Keratinocyte (primary cell): Measurements from ENCODE around the gene PEX1. TPM values are rescaled to one million over a fixed set of nuclear protein-coding genes. Genes with fewer than 3 reads are reported as not detected.

ENCODE experiments used
- DNase-seq: peaks from one replicate; pipeline ENCODE4 v3.0.0-alpha.2; 2011; ENCODE audit warnings: low read depth, missing footprints, low spot score
- FAIRE-seq: peaks from 2 replicates; lab custom pipeline; 2011; peaks lifted over from hg19 to GRCh38; lab: Jason Lieb, UNC
- H2AFZ ChIP-seq: 2 replicates; pipeline ENCODE4 v1.6.0; 2012; ENCODE audit warnings: low read length, control low read depth, inconsistent platforms; ENCODE audit not compliant: control insufficient read depth
- H3K27ac ChIP-seq: 2 replicates; pipeline ENCODE4 v1.5.1; 2011; ENCODE audit warnings: low read length; ENCODE audit not compliant: control insufficient read depth, insufficient read depth
- H3K27me3 ChIP-seq: 3 replicates; pipeline ENCODE4 v1.6.0; 2011; ENCODE audit warnings: low read length; ENCODE audit not compliant: control insufficient read depth, insufficient read depth; ENCODE audit errors: extremely low read depth
- H3K36me3 ChIP-seq, 2 experiments: 2 replicates in 1 of 2; 3 replicates in 1 of 2; pipeline ENCODE4 v1.5.1; 2011; ENCODE audit warnings: low read length in 2 of 2, mild to moderate bottlenecking in 1 of 2; ENCODE audit not compliant: control insufficient read depth in 2 of 2, insufficient read depth in 2 of 2; ENCODE audit errors: extremely low read depth in 1 of 2
- H3K4me1 ChIP-seq: 3 replicates; pipeline ENCODE4 v1.5.1; 2011; ENCODE audit warnings: low read length; ENCODE audit not compliant: control insufficient read depth, insufficient read depth; ENCODE audit errors: extremely low read depth
- H3K4me2 ChIP-seq: 3 replicates; pipeline ENCODE4 v1.6.0; 2011; ENCODE audit warnings: low read depth, low read length; ENCODE audit not compliant: control insufficient read depth, insufficient read depth; ENCODE audit errors: extremely low read depth
- H3K4me3 ChIP-seq, 3 experiments: fragments of 200-600 bp in 1 of 3; sonication (generic) in 1 of 3; 2 replicates in 2 of 3; 3 replicates in 1 of 3; pipeline ENCODE4 v1.5.1; 2011 to 2016; ENCODE audit warnings: low read length in 3 of 3, mild to moderate bottlenecking in 3 of 3, control low read depth in 2 of 3, inconsistent platforms in 1 of 3, low read depth in 1 of 3, mixed read lengths in 1 of 3, mixed run types in 1 of 3, moderate library complexity in 1 of 3; ENCODE audit not compliant: control insufficient read depth in 2 of 3, insufficient read depth in 2 of 3; ENCODE audit errors: extremely low read depth in 1 of 3
- H3K79me2 ChIP-seq: 2 replicates; pipeline ENCODE4 v1.6.0; 2012; ENCODE audit warnings: low read length; ENCODE audit not compliant: control insufficient read depth, insufficient read depth
- H3K9ac ChIP-seq: 3 replicates; pipeline ENCODE4 v1.6.0; 2011; ENCODE audit warnings: low read length; ENCODE audit not compliant: control insufficient read depth, insufficient read depth; ENCODE audit errors: extremely low read depth
- H3K9me1 ChIP-seq: 3 replicates; pipeline ENCODE4 v1.6.0; 2011; ENCODE audit warnings: low read length; ENCODE audit not compliant: control insufficient read depth, insufficient read depth; ENCODE audit errors: extremely low read depth
- H3K9me3 ChIP-seq: 2 replicates; pipeline ENCODE4 v1.5.1; 2012; ENCODE audit warnings: low read depth, low read length; ENCODE audit not compliant: control insufficient read depth
- H4K20me1 ChIP-seq: 3 replicates; pipeline ENCODE4 v1.6.0; 2011; ENCODE audit warnings: low read length; ENCODE audit not compliant: control insufficient read depth, insufficient read depth; ENCODE audit errors: extremely low read depth
- EZH2 ChIP-seq: IDR thresholded peaks from one replicate; pipeline ENCODE4 v1.6.1; 2012; ENCODE audit warnings: inconsistent platforms, mild to moderate bottlenecking, low read length, moderate library complexity
- dilution Hi-C: fragments of 300-500 bp; cut with MboI; formaldehyde crosslinking; loops from one replicate; pipeline ENCODE4 v1.7.0; 2020; ENCODE audit warnings: low sequenced_read_pairs; ENCODE audit not compliant: extremely low pct_ligation_motif_present
- polyA plus RNA-seq, 5 experiments: library from polyadenylated mRNA; depleted of rRNA in 3 of 5; stranded (reverse) in 3 of 5; stranded (forward) in 1 of 5; unstranded in 1 of 5; fragments of >200 nt; gene quantifications; 1 replicate in 1 of 5; 2 replicates in 3 of 5; 3 replicates in 1 of 5; pipeline versions ENCODE4 v1.2.1 to v1.2.3, GENCODE V29; 2011 to 2012; ENCODE audit warnings: missing spikeins in 2 of 5, low read depth in 1 of 5, low replicate concordance in 1 of 5
- TF ChIP-seq, protein P1 (sequence below), 3 experiments: IDR thresholded peaks in 1 of 3; conservative IDR thresholded peaks in 1 of 3; optimal IDR thresholded peaks in 1 of 3; 2 replicates in 2 of 3; 3 replicates in 1 of 3; pipeline versions ENCODE3 to v1.5.1; 2011; ENCODE audit warnings: low read length in 3 of 3, mild to moderate bottlenecking in 3 of 3, moderate library complexity in 2 of 3, control low read depth in 1 of 3, inconsistent platforms in 1 of 3; ENCODE audit not compliant: insufficient read depth in 2 of 3; ENCODE audit errors: extremely low read depth in 1 of 3

The PEX1 gene
- polyA plus RNA-seq, 1 donor (not counting 4 experiments of a cell fraction or from before 2014, with no cell fraction given), result 17.4 TPM

DNA sequence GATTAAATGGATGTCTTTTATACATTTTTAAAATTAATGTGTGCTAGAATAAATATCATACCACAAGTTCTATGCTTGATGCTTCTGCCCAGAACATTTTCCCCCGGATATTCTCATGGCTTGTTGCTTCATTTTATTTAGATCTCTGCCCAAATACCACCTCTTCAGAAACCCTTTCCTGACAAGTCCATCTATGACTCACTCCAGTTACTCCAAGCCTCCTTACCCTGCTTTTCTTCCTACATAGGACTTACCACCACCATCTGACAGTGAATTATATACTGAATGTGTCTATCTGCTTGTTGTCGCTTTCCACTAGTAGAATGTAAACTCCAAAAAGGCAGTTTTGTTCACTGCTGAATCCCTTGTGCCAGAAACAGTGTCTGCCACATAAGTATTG lies 31.4 kb downstream of the PEX1 start:
- no peak overlapping the region for H3K4me2 ChIP-seq
- TF ChIP-seq, protein P1, sequence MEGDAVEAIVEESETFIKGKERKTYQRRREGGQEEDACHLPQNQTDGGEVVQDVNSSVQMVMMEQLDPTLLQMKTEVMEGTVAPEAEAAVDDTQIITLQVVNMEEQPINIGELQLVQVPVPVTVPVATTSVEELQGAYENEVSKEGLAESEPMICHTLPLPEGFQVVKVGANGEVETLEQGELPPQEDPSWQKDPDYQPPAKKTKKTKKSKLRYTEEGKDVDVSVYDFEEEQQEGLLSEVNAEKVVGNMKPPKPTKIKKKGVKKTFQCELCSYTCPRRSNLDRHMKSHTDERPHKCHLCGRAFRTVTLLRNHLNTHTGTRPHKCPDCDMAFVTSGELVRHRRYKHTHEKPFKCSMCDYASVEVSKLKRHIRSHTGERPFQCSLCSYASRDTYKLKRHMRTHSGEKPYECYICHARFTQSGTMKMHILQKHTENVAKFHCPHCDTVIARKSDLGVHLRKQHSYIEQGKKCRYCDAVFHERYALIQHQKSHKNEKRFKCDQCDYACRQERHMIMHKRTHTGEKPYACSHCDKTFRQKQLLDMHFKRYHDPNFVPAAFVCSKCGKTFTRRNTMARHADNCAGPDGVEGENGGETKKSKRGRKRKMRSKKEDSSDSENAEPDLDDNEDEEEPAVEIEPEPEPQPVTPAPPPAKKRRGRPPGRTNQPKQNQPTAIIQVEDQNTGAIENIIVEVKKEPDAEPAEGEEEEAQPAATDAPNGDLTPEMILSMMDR (optimal IDR thresholded peaks at IDR 0.05 in 1 of 3, IDR thresholded peaks at IDR 0.05 in 1 of 3, conservative IDR thresholded peaks at IDR 0.05 in 1 of 3; ENCODE audit: extremely low read depth in 1 of 3, insufficient read depth in 2 of 3, low read length in 3 of 3), result no peak
- TF ChIP-seq EZH2, result no peak
- H3K4me1 ChIP-seq, result no peaks in the 10 kb centered on the region
- no peaks in the 10 kb centered on the region for H3K9me3 ChIP-seq
- H4K20me1 ChIP-seq, result no peaks in the 10 kb centered on the region
- H3K9ac ChIP-seq, result no peak overlapping the region
- no peaks in the 10 kb centered on the region for H3K27me3 ChIP-seq
- DNase-seq (no peak), FAIRE-seq (no peak)
- no peaks in the 10 kb centered on the region for H3K9me1 ChIP-seq
- dilution Hi-C loops, result no loop called here
- no peak overlapping the region for H3K27ac ChIP-seq
- H2AFZ ChIP-seq, result no peak overlapping the region
- no peak overlapping the region for H3K4me3 ChIP-seq
- H3K79me2 ChIP-seq, result no peaks in the 10 kb centered on the region
- H3K36me3 ChIP-seq, result peaks cover 1 to 4% of the 10 kb centered on the region in 2 experiments

DNA sequence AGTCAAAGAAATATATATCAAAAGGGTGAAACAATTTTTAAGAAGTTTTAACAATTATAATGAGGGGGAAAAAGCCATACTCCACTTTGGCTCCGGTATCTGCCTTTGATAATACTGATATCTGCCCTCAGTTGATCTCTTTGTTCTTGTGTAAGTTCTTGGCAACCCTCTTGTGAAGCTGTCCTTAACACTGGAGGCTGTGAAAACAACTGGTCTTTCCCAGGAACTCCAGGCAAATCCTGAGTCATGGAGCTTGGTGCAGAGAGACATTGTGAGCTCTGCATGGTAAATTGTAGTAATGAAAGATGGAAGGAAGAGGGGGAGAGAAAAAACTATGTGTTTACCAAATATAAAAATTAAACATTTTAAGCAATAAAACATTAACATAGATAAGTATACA lies 38.7 kb downstream of the PEX1 start:
- FAIRE-seq, result no peak
- no peak overlapping the region for H3K9ac ChIP-seq
- no peaks in the 10 kb centered on the region for H3K79me2 ChIP-seq
- DNase-seq, result no peak
- dilution Hi-C loops, result no loop called here
- peaks cover 0 to 8% of the 10 kb centered on the region in 2 experiments for H3K36me3 ChIP-seq
- no peaks in the 10 kb centered on the region for H3K9me3 ChIP-seq
- H3K4me2 ChIP-seq, result no peak overlapping the region
- no peaks in the 10 kb centered on the region for H3K9me1 ChIP-seq
- no peak overlapping the region for H2AFZ ChIP-seq
- no peak overlapping the region for H3K4me3 ChIP-seq
- no peak for TF ChIP-seq EZH2
- TF ChIP-seq, protein P1 (optimal IDR thresholded peaks at IDR 0.05 in 1 of 3, IDR thresholded peaks at IDR 0.05 in 1 of 3, conservative IDR thresholded peaks at IDR 0.05 in 1 of 3; ENCODE audit: extremely low read depth in 1 of 3, insufficient read depth in 2 of 3, low read length in 3 of 3), result no peak
- H3K27ac ChIP-seq, result no peak overlapping the region
- H4K20me1 ChIP-seq, result no peaks in the 10 kb centered on the region
- H3K27me3 ChIP-seq, result no peaks in the 10 kb centered on the region
- no peaks in the 10 kb centered on the region for H3K4me1 ChIP-seq
